CD14-positive monocyte (primary cell): ENCODE results near the gene SHROOM4. TPM values are rescaled to one million over a fixed set of nuclear protein-coding genes. Genes with fewer than 3 reads are reported as not detected.

Experiments used
- DNase-seq, 3 donors: peaks; one replicate each; pipeline ENCODE4 v3.0.0-alpha.2; 2011 to 2022
- H2AFZ ChIP-seq: 2 replicates; pipeline ENCODE4 v1.6.0; 2012; ENCODE audit warnings: mild to moderate bottlenecking, low read depth, low read length, inconsistent platforms; ENCODE audit not compliant: insufficient read depth, poor library complexity, severe bottlenecking
- H3K27ac ChIP-seq, 2 donors: 1 replicate in 1 of 2; 2 replicates in 1 of 2; pipeline ENCODE4 v1.5.1; 2012 to 2013; ENCODE audit warnings: low read length in 2 of 2, control low read depth in 1 of 2, inconsistent platforms in 1 of 2, low read depth in 1 of 2, mild to moderate bottlenecking in 1 of 2
- H3K27me3 ChIP-seq, 2 donors: one replicate each; pipeline versions ENCODE4 v1.6.0 to v1.6.1; 2011 to 2013; ENCODE audit warnings: low read length in 2 of 2; ENCODE audit not compliant: control insufficient read depth in 2 of 2, insufficient read depth in 2 of 2
- H3K36me3 ChIP-seq, 2 donors: replicated peaks in 1 of 2; 1 replicate in 1 of 2; 2 replicates in 1 of 2; pipeline versions ENCODE4 v1.5.1 to v1.6.1; 2012 to 2013; ENCODE audit warnings: low read length in 2 of 2, control low read depth in 1 of 2, inconsistent platforms in 1 of 2, mild to moderate bottlenecking in 1 of 2; ENCODE audit not compliant: insufficient read depth in 2 of 2, control insufficient read depth in 1 of 2
- H3K4me1 ChIP-seq, 2 donors: 1 replicate in 1 of 2; 2 replicates in 1 of 2; pipeline versions ENCODE4 v1.5.1 to v1.6.1; 2012 to 2013; ENCODE audit warnings: low read length in 2 of 2, control low read depth in 1 of 2, inconsistent platforms in 1 of 2, mild to moderate bottlenecking in 1 of 2, moderate library complexity in 1 of 2; ENCODE audit not compliant: insufficient read depth in 2 of 2, control insufficient read depth in 1 of 2
- H3K4me2 ChIP-seq: replicated peaks from 2 replicates; pipeline ENCODE3; 2012; ENCODE audit warnings: low read length, moderate library complexity, mild to moderate bottlenecking; ENCODE audit not compliant: poor library complexity, severe bottlenecking; ENCODE audit errors: extremely low read depth
- H3K4me3 ChIP-seq, 3 experiments: fragments of 200-600 bp in 1 of 3; sonication (generic) in 1 of 3; replicated peaks in 1 of 3; 1 replicate in 2 of 3; 2 replicates in 1 of 3; pipeline ENCODE4 v1.5.1; 2011 to 2013; ENCODE audit warnings: low read length in 3 of 3, mild to moderate bottlenecking in 3 of 3, control low read depth in 2 of 3, low read depth in 2 of 3, inconsistent platforms in 1 of 3, moderate library complexity in 1 of 3
- H3K79me2 ChIP-seq: 2 replicates; pipeline ENCODE4 v1.6.0; 2012; ENCODE audit warnings: mild to moderate bottlenecking, control low read depth, inconsistent platforms, low read length, moderate library complexity; ENCODE audit not compliant: insufficient read depth
- H3K9ac ChIP-seq: 2 replicates; pipeline ENCODE4 v1.6.0; 2017; ENCODE audit warnings: low read length, mild to moderate bottlenecking; ENCODE audit not compliant: insufficient read depth, poor library complexity, severe bottlenecking
- H3K9me3 ChIP-seq, 2 donors: replicated peaks in 1 of 2; 1 replicate in 1 of 2; 2 replicates in 1 of 2; pipeline versions ENCODE4 v1.5.1 to v1.6.1; 2012 to 2013; ENCODE audit warnings: low read length in 2 of 2, control low read depth in 1 of 2; ENCODE audit not compliant: control insufficient read depth in 1 of 2, insufficient read depth in 1 of 2
- H4K20me1 ChIP-seq: 2 replicates; pipeline ENCODE4 v1.6.0; 2012; ENCODE audit warnings: mild to moderate bottlenecking, low read length, control low read depth, moderate library complexity; ENCODE audit not compliant: insufficient read depth
- H3K27ac Mint-ChIP-seq, 7 donors: one replicate each; pipeline ENCODE4 v1.8.0; 2020; ENCODE audit warnings: mild to moderate bottlenecking in 7 of 7, mixed read lengths in 7 of 7, moderate library complexity in 6 of 7, inconsistent platforms in 2 of 7
- H3K27me3 Mint-ChIP-seq, 3 donors: one replicate each; pipeline ENCODE4 v1.8.0; 2021 to 2022; ENCODE audit warnings: low read depth in 3 of 3, mild to moderate bottlenecking in 3 of 3, mixed read lengths in 3 of 3, moderate library complexity in 3 of 3, inconsistent platforms in 1 of 3
- H3K36me3 Mint-ChIP-seq, 2 donors: one replicate each; pipeline ENCODE4 v1.8.0; 2020; ENCODE audit warnings: mixed read lengths in 2 of 2, inconsistent platforms in 1 of 2, mild to moderate bottlenecking in 1 of 2
- H3K4me1 Mint-ChIP-seq: one replicate; pipeline ENCODE4 v1.8.0; 2020; ENCODE audit warnings: mild to moderate bottlenecking, mixed read lengths
- H3K4me3 Mint-ChIP-seq, 2 donors: one replicate each; pipeline ENCODE4 v1.8.0; 2020; ENCODE audit warnings: mild to moderate bottlenecking in 2 of 2, mixed read lengths in 2 of 2, moderate library complexity in 1 of 2
- H3K9me3 Mint-ChIP-seq, 7 donors: one replicate each; pipeline ENCODE4 v1.8.0; 2020 to 2022; ENCODE audit warnings: mixed read lengths in 7 of 7, mild to moderate bottlenecking in 6 of 7, moderate library complexity in 6 of 7, inconsistent platforms in 2 of 7
- WGBS: methylation state at CpG from one replicate; pipeline ENCODE4 v1.1.5; 2013; ENCODE audit warnings: missing lambda C conversion rate; ENCODE audit not compliant: insufficient coverage; 5-methylcytosine and 5-hydroxymethylcytosine counted together
- intact Hi-C, 2 donors: fragments of 100-400 bp; cut with micrococcal nuclease; formaldehyde crosslinking; loops; one replicate each; pipeline versions ENCODE4 v1.15.0 to v1.15.1; 2023
- polyA plus RNA-seq, 3 donors: library from polyadenylated mRNA; depleted of rRNA in 1 of 3; unstranded in 2 of 3; stranded (reverse) in 1 of 3; fragments of 300-500 nt in 2 of 3; fragments of >200 nt in 1 of 3; fragmentation: Illumina TruSeq in 2 of 3; gene quantifications; 1 replicate in 2 of 3; 2 replicates in 1 of 3; pipeline ENCODE4 v1.2.3, GENCODE V29; 2012 to 2021
- TF ChIP-seq, protein P1 (sequence below): fragments of 200-600 bp; IDR thresholded peaks from one replicate; pipeline ENCODE4 v1.8.0; 2022; ENCODE audit warnings: antibody characterized with exemption, mild to moderate bottlenecking

The SHROOM4 gene
- polyA plus RNA-seq, 3 donors, result under 0.01 TPM; not detected in 2

DNA sequence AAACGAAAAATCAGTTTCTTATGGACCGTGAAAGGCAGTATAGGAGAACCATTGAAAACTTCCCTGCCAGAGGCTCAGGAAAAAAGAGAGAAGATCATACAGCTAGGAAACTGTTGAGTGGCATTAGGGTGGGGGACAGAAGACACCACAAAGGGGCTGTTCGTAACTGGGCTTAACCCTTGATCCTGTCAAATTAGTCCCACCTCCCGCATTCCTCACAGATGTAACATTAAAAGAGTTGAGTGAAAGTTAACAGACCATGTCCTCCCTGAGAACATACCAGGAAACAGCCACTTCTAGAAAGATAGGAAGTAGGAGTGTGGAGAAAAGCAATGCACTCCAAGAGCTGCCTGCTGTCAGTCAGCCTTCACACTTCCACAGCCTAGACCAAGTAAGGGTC, 8.7 kb downstream of the SHROOM4 start:
- Histone ChIP-seq H3K4me2 (no peak overlapping the region), H3K9me3 (no peaks in the 10 kb centered on the region), H2AFZ (no peak overlapping the region), H3K27ac (no peak overlapping the region), H3K9ac (no peak overlapping the region), H3K79me2 (no peaks in the 10 kb centered on the region), H3K36me3 (no peaks in the 10 kb centered on the region), H4K20me1 (no peaks in the 10 kb centered on the region), H3K27me3 (no peaks in the 10 kb centered on the region), H3K4me3 (no peak overlapping the region), H3K4me1 (no peaks in the 10 kb centered on the region)
- Mint-ChIP-seq H3K4me3 (no peak overlapping the region), H3K27ac (no peak overlapping the region), H3K27me3 (peaks cover 0 to 3% (median 0%) of the 10 kb centered on the region in 3 donors), H3K36me3 (no peaks in the 10 kb centered on the region), H3K4me1 (peaks cover 2% of the 10 kb centered on the region), H3K9me3 (no peaks in the 10 kb centered on the region)
- TF ChIP-seq, protein P1, sequence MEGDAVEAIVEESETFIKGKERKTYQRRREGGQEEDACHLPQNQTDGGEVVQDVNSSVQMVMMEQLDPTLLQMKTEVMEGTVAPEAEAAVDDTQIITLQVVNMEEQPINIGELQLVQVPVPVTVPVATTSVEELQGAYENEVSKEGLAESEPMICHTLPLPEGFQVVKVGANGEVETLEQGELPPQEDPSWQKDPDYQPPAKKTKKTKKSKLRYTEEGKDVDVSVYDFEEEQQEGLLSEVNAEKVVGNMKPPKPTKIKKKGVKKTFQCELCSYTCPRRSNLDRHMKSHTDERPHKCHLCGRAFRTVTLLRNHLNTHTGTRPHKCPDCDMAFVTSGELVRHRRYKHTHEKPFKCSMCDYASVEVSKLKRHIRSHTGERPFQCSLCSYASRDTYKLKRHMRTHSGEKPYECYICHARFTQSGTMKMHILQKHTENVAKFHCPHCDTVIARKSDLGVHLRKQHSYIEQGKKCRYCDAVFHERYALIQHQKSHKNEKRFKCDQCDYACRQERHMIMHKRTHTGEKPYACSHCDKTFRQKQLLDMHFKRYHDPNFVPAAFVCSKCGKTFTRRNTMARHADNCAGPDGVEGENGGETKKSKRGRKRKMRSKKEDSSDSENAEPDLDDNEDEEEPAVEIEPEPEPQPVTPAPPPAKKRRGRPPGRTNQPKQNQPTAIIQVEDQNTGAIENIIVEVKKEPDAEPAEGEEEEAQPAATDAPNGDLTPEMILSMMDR, result no peak
- no peak for DNase-seq
- intact Hi-C loops, result no loop called here
- no CpG with 5 or more reads among the region's 4 CpGs for WGBS

DNA sequence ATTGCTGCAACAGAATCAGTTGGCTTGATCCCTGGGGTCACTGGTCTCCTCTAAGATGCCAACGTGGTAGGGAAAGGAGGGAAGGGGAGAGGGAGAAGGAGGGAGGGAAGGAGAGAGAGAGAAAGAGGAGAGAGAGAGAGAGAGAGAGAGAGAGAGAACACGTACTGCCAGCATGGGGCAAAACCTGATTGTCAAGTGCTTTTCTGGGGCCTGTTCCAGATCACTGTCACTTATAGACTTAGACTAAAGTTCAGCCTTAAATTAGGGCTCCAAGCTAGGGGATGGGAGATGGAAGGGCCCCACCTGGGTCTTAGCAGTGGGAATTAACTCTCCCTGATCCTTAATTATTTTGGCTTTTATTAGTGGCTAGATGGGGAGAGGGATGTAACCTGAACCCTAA, 12.9 kb downstream of the SHROOM4 start:
- H4K20me1 ChIP-seq, result no peaks in the 10 kb centered on the region
- DNase-seq, result no peak
- H3K27me3 ChIP-seq, result peaks cover 0 to 2% of the 10 kb centered on the region in 2 donors
- H3K27ac Mint-ChIP-seq, result no peak overlapping the region
- H3K9me3 Mint-ChIP-seq, result peaks cover 0 to 2% (median 0%) of the 10 kb centered on the region in 7 donors
- no peak overlapping the region for H3K4me3 ChIP-seq
- no peaks in the 10 kb centered on the region for H3K36me3 ChIP-seq
- peaks cover 13% of the 10 kb centered on the region for H3K4me1 Mint-ChIP-seq
- no peak overlapping the region for H3K9ac ChIP-seq
- H3K36me3 Mint-ChIP-seq, result no peaks in the 10 kb centered on the region
- no peaks in the 10 kb centered on the region for H3K4me1 ChIP-seq
- H3K4me3 Mint-ChIP-seq, result no peak overlapping the region
- no peak overlapping the region for H2AFZ ChIP-seq
- H3K27me3 Mint-ChIP-seq, result peaks cover 0 to 1% (median 0%) of the 10 kb centered on the region in 3 donors
- TF ChIP-seq, protein P1, result no peak
- no peak overlapping the region for H3K4me2 ChIP-seq
- H3K27ac ChIP-seq, result no peak overlapping the region
- H3K9me3 ChIP-seq, result no peaks in the 10 kb centered on the region
- no peaks in the 10 kb centered on the region for H3K79me2 ChIP-seq
- no CpG with 5 or more reads among the region's 2 CpGs for WGBS
- intact Hi-C loops, result no loop called here
